ENCODE results near the gene NEDD4L. TPM values are rescaled to one million over a fixed set of nuclear protein-coding genes. Genes with fewer than 3 reads are reported as not detected.

The NEDD4L gene
- total and polyA plus RNA-seq, 2 experiments from 2014 or later = 36.2 to 72.3 TPM

DNA sequence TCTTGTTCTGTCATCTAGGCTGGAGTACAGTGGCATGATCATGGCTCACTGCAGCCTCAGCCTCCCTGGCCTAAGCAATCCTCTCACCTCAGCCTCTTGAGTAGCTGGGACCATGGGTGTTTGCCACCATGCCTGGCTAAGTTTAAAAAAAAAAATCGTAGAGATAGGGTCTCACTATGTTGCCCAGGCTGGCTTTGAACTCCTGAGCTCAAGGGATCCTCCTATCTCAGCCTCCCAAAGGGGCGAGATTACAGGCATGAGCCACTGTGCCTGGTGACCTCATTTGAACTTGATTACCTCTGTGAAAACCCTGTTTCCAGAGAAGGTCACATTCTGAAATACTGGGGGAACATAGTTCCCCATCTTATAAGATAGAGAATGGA lies 190.3 kb downstream of the NEDD4L start:
- H3K4me2 ChIP-seq = no peak overlapping the region
- no peak overlapping the region for H3K4me3 Mint-ChIP-seq

More for the DNA sequence above, 190.3 kb downstream of the NEDD4L start:
- no peak overlapping the region for H3K4me3 ChIP-seq
- no peaks in the 10 kb centered on the region for H3K36me3 ChIP-seq (ENCODE audit: insufficient read depth)
- H3K27me3 ChIP-seq (ENCODE audit: insufficient read depth) = no peaks in the 10 kb centered on the region
- no peaks in the 10 kb centered on the region for H3K9me2 ChIP-seq (ENCODE audit: insufficient read depth)
- Mint-ChIP-seq H3K9me3 (no peaks in the 10 kb centered on the region; the same call in 2 of the 3 replicates), H3K36me3 (ENCODE audit: low read depth) (peaks cover 10% of the 10 kb centered on the region), H3K27ac (no peak overlapping the region), H3K4me1 (peaks cover 31% of the 10 kb centered on the region), H3K27me3 (ENCODE audit: insufficient read depth, low read depth, poor library complexity) (peaks cover 4% of the 10 kb centered on the region)
- TF ChIP-seq, protein P1, sequence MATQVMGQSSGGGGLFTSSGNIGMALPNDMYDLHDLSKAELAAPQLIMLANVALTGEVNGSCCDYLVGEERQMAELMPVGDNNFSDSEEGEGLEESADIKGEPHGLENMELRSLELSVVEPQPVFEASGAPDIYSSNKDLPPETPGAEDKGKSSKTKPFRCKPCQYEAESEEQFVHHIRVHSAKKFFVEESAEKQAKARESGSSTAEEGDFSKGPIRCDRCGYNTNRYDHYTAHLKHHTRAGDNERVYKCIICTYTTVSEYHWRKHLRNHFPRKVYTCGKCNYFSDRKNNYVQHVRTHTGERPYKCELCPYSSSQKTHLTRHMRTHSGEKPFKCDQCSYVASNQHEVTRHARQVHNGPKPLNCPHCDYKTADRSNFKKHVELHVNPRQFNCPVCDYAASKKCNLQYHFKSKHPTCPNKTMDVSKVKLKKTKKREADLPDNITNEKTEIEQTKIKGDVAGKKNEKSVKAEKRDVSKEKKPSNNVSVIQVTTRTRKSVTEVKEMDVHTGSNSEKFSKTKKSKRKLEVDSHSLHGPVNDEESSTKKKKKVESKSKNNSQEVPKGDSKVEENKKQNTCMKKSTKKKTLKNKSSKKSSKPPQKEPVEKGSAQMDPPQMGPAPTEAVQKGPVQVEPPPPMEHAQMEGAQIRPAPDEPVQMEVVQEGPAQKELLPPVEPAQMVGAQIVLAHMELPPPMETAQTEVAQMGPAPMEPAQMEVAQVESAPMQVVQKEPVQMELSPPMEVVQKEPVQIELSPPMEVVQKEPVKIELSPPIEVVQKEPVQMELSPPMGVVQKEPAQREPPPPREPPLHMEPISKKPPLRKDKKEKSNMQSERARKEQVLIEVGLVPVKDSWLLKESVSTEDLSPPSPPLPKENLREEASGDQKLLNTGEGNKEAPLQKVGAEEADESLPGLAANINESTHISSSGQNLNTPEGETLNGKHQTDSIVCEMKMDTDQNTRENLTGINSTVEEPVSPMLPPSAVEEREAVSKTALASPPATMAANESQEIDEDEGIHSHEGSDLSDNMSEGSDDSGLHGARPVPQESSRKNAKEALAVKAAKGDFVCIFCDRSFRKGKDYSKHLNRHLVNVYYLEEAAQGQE (IDR thresholded peaks at IDR 0.05; ENCODE audit: unreplicated experiment) = no peak
- TF ChIP-seq STAT1 (IDR thresholded peaks at IDR 0.05; ENCODE audit: unreplicated experiment) (no peak), POLR2AphosphoS5 (IDR thresholded peaks at IDR 0.05; ENCODE audit: low read depth) (no peak), EZH2 (IDR thresholded peaks at IDR 0.05; ENCODE audit: low read depth, unreplicated experiment) (no peak), CREB1 (CRISPR knock-in tag; IDR thresholded peaks at IDR 0.05; ENCODE audit: low read depth) (no peak), ZNF331 (CRISPR knock-in tag; IDR thresholded peaks at IDR 0.05; ENCODE audit: low read depth) (no peak), ZNF114 (CRISPR knock-in tag; IDR thresholded peaks at IDR 0.05) (no peak), EZH2phosphoT487 (IDR thresholded peaks at IDR 0.05; ENCODE audit: unreplicated experiment) (no peak), NANOG (IDR thresholded peaks at IDR 0.05; ENCODE audit: borderline replicate concordance) (no peak), JUNB (IDR thresholded peaks at IDR 0.05; ENCODE audit: unreplicated experiment) (no peak)
- TF ChIP-seq, protein P2, sequence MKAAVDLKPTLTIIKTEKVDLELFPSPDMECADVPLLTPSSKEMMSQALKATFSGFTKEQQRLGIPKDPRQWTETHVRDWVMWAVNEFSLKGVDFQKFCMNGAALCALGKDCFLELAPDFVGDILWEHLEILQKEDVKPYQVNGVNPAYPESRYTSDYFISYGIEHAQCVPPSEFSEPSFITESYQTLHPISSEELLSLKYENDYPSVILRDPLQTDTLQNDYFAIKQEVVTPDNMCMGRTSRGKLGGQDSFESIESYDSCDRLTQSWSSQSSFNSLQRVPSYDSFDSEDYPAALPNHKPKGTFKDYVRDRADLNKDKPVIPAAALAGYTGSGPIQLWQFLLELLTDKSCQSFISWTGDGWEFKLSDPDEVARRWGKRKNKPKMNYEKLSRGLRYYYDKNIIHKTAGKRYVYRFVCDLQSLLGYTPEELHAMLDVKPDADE (IDR thresholded peaks at IDR 0.05) = no peak
- TF ChIP-seq, protein P3, sequence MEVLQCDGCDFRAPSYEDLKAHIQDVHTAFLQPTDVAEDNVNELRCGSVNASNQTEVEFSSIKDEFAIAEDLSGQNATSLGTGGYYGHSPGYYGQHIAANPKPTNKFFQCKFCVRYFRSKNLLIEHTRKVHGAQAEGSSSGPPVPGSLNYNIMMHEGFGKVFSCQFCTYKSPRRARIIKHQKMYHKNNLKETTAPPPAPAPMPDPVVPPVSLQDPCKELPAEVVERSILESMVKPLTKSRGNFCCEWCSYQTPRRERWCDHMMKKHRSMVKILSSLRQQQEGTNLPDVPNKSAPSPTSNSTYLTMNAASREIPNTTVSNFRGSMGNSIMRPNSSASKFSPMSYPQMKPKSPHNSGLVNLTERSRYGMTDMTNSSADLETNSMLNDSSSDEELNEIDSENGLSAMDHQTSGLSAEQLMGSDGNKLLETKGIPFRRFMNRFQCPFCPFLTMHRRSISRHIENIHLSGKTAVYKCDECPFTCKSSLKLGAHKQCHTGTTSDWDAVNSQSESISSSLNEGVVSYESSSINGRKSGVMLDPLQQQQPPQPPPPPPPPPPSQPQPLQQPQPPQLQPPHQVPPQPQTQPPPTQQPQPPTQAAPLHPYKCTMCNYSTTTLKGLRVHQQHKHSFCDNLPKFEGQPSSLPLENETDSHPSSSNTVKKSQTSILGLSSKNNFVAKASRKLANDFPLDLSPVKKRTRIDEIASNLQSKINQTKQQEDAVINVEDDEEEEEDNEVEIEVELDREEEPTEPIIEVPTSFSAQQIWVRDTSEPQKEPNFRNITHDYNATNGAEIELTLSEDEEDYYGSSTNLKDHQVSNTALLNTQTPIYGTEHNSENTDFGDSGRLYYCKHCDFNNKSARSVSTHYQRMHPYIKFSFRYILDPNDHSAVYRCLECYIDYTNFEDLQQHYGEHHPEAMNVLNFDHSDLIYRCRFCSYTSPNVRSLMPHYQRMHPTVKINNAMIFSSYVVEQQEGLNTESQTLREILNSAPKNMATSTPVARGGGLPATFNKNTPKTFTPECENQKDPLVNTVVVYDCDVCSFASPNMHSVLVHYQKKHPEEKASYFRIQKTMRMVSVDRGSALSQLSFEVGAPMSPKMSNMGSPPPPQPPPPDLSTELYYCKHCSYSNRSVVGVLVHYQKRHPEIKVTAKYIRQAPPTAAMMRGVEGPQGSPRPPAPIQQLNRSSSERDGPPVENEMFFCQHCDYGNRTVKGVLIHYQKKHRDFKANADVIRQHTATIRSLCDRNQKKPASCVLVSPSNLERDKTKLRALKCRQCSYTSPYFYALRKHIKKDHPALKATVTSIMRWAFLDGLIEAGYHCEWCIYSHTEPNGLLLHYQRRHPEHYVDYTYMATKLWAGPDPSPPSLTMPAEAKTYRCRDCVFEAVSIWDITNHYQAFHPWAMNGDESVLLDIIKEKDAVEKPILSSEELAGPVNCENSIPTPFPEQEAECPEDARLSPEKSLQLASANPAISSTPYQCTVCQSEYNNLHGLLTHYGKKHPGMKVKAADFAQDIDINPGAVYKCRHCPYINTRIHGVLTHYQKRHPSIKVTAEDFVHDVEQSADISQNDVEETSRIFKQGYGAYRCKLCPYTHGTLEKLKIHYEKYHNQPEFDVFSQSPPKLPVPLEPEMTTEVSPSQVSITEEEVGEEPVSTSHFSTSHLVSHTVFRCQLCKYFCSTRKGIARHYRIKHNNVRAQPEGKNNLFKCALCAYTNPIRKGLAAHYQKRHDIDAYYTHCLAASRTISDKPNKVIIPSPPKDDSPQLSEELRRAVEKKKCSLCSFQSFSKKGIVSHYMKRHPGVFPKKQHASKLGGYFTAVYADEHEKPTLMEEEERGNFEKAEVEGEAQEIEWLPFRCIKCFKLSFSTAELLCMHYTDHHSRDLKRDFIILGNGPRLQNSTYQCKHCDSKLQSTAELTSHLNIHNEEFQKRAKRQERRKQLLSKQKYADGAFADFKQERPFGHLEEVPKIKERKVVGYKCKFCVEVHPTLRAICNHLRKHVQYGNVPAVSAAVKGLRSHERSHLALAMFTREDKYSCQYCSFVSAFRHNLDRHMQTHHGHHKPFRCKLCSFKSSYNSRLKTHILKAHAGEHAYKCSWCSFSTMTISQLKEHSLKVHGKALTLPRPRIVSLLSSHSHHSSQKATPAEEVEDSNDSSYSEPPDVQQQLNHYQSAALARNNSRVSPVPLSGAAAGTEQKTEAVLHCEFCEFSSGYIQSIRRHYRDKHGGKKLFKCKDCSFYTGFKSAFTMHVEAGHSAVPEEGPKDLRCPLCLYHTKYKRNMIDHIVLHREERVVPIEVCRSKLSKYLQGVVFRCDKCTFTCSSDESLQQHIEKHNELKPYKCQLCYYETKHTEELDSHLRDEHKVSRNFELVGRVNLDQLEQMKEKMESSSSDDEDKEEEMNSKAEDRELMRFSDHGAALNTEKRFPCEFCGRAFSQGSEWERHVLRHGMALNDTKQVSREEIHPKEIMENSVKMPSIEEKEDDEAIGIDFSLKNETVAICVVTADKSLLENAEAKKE (CRISPR knock-in tag; IDR thresholded peaks at IDR 0.05) = no peak
- TF ChIP-seq, protein P4, sequence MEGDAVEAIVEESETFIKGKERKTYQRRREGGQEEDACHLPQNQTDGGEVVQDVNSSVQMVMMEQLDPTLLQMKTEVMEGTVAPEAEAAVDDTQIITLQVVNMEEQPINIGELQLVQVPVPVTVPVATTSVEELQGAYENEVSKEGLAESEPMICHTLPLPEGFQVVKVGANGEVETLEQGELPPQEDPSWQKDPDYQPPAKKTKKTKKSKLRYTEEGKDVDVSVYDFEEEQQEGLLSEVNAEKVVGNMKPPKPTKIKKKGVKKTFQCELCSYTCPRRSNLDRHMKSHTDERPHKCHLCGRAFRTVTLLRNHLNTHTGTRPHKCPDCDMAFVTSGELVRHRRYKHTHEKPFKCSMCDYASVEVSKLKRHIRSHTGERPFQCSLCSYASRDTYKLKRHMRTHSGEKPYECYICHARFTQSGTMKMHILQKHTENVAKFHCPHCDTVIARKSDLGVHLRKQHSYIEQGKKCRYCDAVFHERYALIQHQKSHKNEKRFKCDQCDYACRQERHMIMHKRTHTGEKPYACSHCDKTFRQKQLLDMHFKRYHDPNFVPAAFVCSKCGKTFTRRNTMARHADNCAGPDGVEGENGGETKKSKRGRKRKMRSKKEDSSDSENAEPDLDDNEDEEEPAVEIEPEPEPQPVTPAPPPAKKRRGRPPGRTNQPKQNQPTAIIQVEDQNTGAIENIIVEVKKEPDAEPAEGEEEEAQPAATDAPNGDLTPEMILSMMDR (conservative IDR thresholded peaks at IDR 0.05; ENCODE audit: low read depth in 2 of 2) = no peak
- peaks cover 13% of the 10 kb centered on the region for H3K4me1 ChIP-seq (ENCODE audit: insufficient read depth)
- H3K79me2 ChIP-seq (replicated peaks; ENCODE audit: insufficient read depth) = peaks cover 98% of the 10 kb centered on the region
- no peaks in the 10 kb centered on the region for H3F3A ChIP-seq (replicated peaks; ENCODE audit: low read depth)
- no peak for DNase-seq (ENCODE audit: low spot score)
- no peak overlapping the region for H3K27ac ChIP-seq (ENCODE audit: low read depth)
- ATAC-seq = no peak
- H2AFZ ChIP-seq = no peak overlapping the region
- H4K20me1 ChIP-seq (replicated peaks; ENCODE audit: insufficient read depth) = peaks cover 4% of the 10 kb centered on the region
